ENCODE measurements around the gene PRSS22.
A peak's percentile ranks its signal among the peaks of the same experiment; 100 is the strongest.

PRSS22 gene

DNA sequence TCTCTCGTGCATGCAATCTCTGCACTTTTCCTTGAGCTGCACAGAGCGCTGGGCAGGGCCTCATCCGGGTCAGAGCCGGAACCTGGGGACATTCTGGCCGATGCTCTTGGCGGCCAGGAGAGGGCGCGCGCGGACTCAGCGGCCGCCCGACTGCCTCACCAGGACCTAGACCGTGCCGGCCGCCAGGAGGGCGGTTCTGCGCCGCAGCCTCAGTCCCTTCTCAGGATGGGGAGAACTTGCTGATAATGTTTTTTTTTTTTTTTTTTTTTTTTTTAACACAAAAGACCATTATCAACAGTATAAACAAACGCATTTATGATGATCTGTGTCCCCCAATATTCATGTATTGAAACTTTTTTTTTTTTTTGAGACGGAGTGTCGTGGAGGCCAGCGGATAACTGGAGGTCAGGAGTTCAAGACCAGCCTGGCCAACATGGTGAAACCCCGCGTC lies 17.0 kb upstream of the PRSS22 start:
- peak overlapping the region; percentile 70 for H3K27ac ChIP-seq
- TF ChIP-seq, protein P1, sequence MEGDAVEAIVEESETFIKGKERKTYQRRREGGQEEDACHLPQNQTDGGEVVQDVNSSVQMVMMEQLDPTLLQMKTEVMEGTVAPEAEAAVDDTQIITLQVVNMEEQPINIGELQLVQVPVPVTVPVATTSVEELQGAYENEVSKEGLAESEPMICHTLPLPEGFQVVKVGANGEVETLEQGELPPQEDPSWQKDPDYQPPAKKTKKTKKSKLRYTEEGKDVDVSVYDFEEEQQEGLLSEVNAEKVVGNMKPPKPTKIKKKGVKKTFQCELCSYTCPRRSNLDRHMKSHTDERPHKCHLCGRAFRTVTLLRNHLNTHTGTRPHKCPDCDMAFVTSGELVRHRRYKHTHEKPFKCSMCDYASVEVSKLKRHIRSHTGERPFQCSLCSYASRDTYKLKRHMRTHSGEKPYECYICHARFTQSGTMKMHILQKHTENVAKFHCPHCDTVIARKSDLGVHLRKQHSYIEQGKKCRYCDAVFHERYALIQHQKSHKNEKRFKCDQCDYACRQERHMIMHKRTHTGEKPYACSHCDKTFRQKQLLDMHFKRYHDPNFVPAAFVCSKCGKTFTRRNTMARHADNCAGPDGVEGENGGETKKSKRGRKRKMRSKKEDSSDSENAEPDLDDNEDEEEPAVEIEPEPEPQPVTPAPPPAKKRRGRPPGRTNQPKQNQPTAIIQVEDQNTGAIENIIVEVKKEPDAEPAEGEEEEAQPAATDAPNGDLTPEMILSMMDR (conservative IDR thresholded peaks at IDR 0.05) = peak; percentile 91

DNA sequence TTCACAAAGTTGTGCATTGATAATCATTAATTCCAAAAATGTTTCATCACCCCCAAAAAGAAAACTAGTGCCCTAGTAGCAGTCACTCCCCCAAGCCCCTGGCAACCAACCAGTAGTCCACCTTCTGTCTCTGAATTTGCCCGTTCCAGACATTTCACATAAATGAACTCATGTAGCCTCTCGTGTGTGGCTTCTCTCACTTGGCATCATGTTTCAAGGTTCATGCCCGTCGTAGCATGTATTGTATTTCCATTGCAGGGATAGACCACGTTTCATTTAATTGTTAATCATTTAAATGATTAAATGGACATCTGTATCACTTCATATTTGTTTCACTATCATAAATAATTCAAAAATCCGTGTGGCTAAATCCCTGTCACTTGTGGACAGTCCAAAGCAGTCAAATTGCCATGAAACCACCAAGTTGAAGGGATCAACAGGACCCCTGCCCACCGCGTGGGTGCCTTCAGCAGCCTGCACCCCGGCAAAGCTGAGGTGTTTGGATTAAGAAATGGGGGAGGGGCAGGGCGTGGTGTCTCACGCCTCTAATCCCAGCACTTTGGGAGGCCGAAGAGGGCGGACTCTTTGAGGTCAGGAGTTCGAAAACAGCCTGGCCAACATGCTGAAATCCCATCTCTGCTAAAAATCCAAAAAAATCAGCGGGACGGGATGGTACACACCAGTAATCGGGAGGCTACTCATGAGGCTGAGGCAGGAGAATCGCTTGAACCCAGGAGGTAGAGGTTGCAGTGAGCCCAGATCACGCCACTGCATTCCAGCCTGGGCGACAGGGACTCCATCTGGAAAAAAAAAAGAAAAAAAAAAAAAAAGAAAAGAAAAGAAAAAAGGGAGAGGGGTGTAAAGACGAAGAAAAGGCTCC lies 16.3 kb upstream of the PRSS22 start:
- peak overlapping the region; percentile 70 for H3K27ac ChIP-seq
- TF ChIP-seq, protein P1 (conservative IDR thresholded peaks at IDR 0.05) = no peak

DNA sequence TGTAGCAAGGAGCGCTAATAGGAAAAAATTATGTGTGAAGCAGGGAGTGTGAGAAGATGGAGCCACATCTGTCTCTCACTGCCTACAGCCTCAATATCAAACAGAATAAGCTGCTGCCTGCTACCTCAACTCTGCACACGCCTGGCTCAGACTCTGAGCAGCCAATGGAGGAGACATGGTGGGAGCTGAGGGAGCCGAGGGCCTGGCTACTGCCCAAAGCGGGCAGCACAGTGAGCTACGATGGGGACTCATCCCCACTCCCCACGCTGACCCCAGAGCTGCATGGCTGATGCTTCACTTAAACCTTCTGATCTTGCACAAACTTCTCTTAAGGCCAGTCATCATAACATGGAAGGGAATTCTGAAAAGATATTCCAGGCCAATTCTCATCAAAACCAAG lies 14.0 kb upstream of the PRSS22 start:
- H3K27ac ChIP-seq = no peak overlapping the region
- TF ChIP-seq, protein P1 (conservative IDR thresholded peaks at IDR 0.05) = no peak

DNA sequence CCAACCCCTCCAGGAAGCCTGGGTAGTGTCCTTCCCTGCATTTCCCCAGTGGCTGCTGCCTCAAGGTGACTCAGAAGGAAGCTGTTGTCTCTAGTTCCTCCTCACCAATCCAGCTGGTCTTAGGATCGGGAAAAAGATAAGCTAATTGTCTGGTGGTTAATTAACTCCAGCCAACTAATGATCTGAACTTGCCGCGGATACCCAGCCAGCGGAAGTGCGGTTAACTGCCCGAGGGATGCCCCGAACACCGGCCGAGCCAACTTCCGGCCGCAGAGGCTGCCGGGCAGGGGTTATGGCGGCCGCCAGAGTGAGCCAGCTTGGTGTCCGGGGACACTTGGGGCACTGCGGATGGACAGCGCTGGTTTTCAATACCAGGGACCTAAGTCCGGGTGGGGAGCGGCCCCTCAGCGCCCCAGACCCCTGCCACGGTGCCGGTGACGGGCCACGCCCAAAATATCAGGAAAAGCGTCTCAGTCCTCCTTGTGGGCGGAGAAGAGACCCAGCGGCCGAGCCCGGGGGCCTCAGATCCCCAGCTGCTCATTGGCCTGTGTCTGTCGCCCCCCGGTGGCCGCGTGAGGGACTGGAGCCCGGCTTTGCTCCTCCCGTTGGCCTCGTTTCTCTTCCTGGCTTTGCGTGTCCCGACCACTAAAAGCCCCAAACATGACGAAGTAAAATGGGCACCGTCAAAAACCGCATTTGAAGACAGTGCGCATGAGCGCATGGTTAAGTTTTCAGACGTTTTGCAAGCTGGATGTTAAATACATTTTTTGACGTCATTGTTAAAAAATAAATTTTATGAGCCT lies 10.2 kb upstream of the PRSS22 start:
- TF ChIP-seq, protein P1 (conservative IDR thresholded peaks at IDR 0.05) = peak; percentile 91
- peak overlapping the region; percentile 83 for H3K27ac ChIP-seq

DNA sequence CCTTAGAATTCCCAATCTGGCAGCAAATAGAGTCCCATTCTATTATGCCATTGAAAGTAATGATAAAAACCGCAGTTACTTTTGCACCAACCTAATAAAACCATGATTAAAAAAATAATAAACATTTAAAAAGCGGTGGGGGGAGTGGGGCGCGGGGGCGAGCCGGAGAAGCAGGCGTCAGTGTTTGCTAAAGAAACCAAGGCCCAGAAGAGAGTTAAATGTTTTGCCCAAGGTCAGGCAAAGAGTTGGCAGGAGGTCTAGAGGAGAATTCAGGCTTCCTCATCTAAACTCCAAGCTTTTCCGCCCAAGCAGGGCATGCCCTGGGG lies 9.7 kb upstream of the PRSS22 start:
- TF ChIP-seq, protein P1 (conservative IDR thresholded peaks at IDR 0.05) = no peak
- H3K27ac ChIP-seq = peak overlapping the region; percentile 83

DNA sequence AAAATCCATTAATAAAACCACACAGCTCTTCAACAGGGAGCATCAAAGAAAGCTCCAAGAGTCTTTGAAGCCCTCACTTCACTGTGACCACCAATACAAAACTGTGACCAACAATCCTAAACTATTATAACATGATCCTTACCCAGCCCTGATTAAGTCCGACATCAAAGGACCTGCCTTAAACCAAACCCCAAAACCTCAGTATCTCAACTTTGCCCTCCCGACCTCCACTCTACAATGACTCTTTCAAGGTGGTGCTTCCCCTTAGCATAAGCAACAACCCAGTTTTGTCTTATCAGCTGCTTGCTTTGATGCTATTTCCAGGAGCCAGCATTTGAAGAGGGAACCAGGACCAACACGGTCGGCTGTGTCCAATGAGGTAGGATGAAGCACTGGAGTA lies 8.5 kb upstream of the PRSS22 start:
- TF ChIP-seq, protein P1 (conservative IDR thresholded peaks at IDR 0.05) = no peak
- H3K27ac ChIP-seq = no peak overlapping the region

DNA sequence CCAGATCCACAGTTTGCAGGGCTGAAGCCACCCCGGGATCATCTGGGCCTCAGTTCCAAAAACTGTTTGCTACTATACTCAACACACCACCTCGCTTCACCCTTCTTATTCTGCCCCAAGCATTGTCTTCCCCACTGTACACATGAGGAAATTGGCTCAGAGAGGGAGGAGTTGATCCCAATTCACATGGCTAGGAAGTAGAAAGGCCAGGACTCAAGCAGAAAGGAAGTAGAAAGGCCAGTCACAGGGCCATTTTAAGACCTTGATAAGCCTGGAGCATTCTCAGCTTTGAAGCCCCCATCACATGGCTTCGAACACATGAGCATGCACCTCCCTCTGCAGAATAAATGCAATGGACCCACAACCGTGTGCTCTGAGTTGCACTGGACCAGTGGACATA lies 7.7 kb upstream of the PRSS22 start:
- no peak overlapping the region for H3K27ac ChIP-seq
- TF ChIP-seq, protein P1 (conservative IDR thresholded peaks at IDR 0.05) = no peak
